Lower leg skin (tissue), 4 donors: ENCODE results near the gene VASN. TPM values are rescaled to one million over a fixed set of nuclear protein-coding genes. Genes with fewer than 3 reads are reported as not detected.

ENCODE experiments used
- DNase-seq, 2 donors: peaks; one replicate each; pipeline ENCODE4 v3.0.0-alpha.2; 2019; ENCODE audit warnings: low spot score in 2 of 2
- H3K4me3 ChIP-seq: fragments of 200-600 bp; sonication (generic); 2 replicates; pipeline ENCODE4 v1.5.1; 2017; ENCODE audit warnings: mild to moderate bottlenecking, low read depth; ENCODE audit not compliant: poor library complexity, severe bottlenecking
- CTCF ChIP-seq, 3 donors: fragments of 450-650 bp; IDR thresholded peaks; one replicate each; pipeline ENCODE4 v1.5.1; 2016; ENCODE audit warnings: antibody characterized with exemption in 3 of 3, mild to moderate bottlenecking in 3 of 3, moderate library complexity in 2 of 3
- POLR2A ChIP-seq, 2 donors: fragments of 450-650 bp; IDR thresholded peaks; one replicate each; pipeline ENCODE4 v1.6.1; 2016 to 2017; ENCODE audit warnings: antibody characterized with exemption in 2 of 2, mild to moderate bottlenecking in 1 of 2, moderate library complexity in 1 of 2
- WGBS, 2 donors: methylation state at CpG; one replicate each; pipeline ENCODE4 v1.1.5; 2018; 5-methylcytosine and 5-hydroxymethylcytosine counted together
- intact Hi-C: fragments of 100-400 bp; cut with DNase I; formaldehyde crosslinking; loops from one replicate; pipeline ENCODE4 v1.15.0; 2023; ENCODE audit warnings: low total_unique reads
- total RNA-seq, 4 donors: library from RNA; depleted of rRNA; stranded (reverse); fragments of >200 nt; gene quantifications; one replicate each; pipeline ENCODE4 v1.1.0, GENCODE V29; 2016

Gene VASN
- total RNA-seq, 4 donors from 2014 or later, result 35.6 to 52.8 (median 46.7) TPM

- 94 to 96% methylated on average over 5 of the region's 5 CpGs for WGBS, 2 donors
- DNase-seq, result no peak
- intact Hi-C loops, result no loop called here
- H3K4me3 ChIP-seq, result no peak overlapping the region
- no peak for TF ChIP-seq CTCF (IDR thresholded peaks at IDR 0.05)
- no peak for TF ChIP-seq POLR2A (IDR thresholded peaks at IDR 0.05)
Measured at GRCh38 chr16:4352843-4353242, 18.8 kb upstream of the VASN start.

- TF ChIP-seq CTCF (IDR thresholded peaks at IDR 0.05) (no peak), POLR2A (IDR thresholded peaks at IDR 0.05) (no peak)
- no peak overlapping the region for H3K4me3 ChIP-seq
- WGBS, 2 donors, result 90 to 97% methylated on average over 4 of the region's 4 CpGs
- no peak for DNase-seq
- intact Hi-C loops, result no loop called here
Measured at GRCh38 chr16:4353675-4354074, 18.0 kb upstream of the VASN start.

- TF ChIP-seq POLR2A (IDR thresholded peaks at IDR 0.05), result no peak
- TF ChIP-seq CTCF (IDR thresholded peaks at IDR 0.05), result no peak
- H3K4me3 ChIP-seq, result no peak overlapping the region
- WGBS, 2 donors, result 91 to 95% methylated on average over 20 of the region's 20 CpGs
- intact Hi-C loops, result no loop called here
- no peak for DNase-seq
Measured at GRCh38 chr16:4354512-4355409, 16.9 kb upstream of the VASN start.

GRCh38 chr16:4356820-4357219, 14.8 kb upstream of the VASN start:
- intact Hi-C loops, result no loop called here
- 90 to 93% methylated on average over 7 of the region's 7 CpGs for WGBS, 2 donors
- TF ChIP-seq CTCF (IDR thresholded peaks at IDR 0.05) (no peak), POLR2A (IDR thresholded peaks at IDR 0.05) (no peak)
- no peak overlapping the region for H3K4me3 ChIP-seq
- no peak for DNase-seq

- TF ChIP-seq POLR2A (IDR thresholded peaks at IDR 0.05) (no peak), CTCF (IDR thresholded peaks at IDR 0.05) (no peak)
- H3K4me3 ChIP-seq, result no peak overlapping the region
- 95 to 97% methylated on average over 17 to 18 of the region's 19 CpGs for WGBS, 2 donors
- intact Hi-C loops, result loop anchor here (2.0 kb wide), 1 partner anchor 47 kb away; no protein-coding TSS in a partner anchor
- DNase-seq, result no peak
Measured at GRCh38 chr16:4358236-4358635, 13.4 kb upstream of the VASN start.
